B cell (primary cell): ENCODE data around the gene CNOT6L. TPM values are rescaled to one million over a fixed set of nuclear protein-coding genes. Genes with fewer than 3 reads are reported as not detected.

Source experiments
- ATAC-seq: fragments of 200-7000 bp; cut with Tn5 transposase; one replicate; pipeline ENCODE4 v1.10.0; 2021; ENCODE audit warnings: low read depth, mild to moderate bottlenecking, moderate number of reproducible peaks, moderate library complexity
- CTCF ChIA-PET: fragments of 350-600 bp; sonication (Branson Sonifier 250); formaldehyde crosslinking; loops from one replicate; lab custom pipeline; 2021; ENCODE audit warnings: antibody characterized with exemption, inconsistent platforms; lab: Charles Lee
- POLR2A ChIA-PET: fragments of 350-600 bp; sonication (Branson Sonifier 250); formaldehyde crosslinking; loops from one replicate; lab custom pipeline; 2021; ENCODE audit warnings: antibody characterized with exemption; lab: Charles Lee
- DNase-seq: peaks from one replicate; pipeline ENCODE4 v3.0.0; 2013
- H2AFZ ChIP-seq: 2 replicates; pipeline ENCODE4 v1.6.1; 2012; ENCODE audit warnings: mild to moderate bottlenecking, low read depth, low read length; ENCODE audit not compliant: insufficient read depth, poor library complexity, severe bottlenecking
- H3K27ac ChIP-seq, 2 donors: 1 replicate in 1 of 2; 2 replicates in 1 of 2; pipeline ENCODE4 v1.5.1; 2012 to 2013; ENCODE audit warnings: low read length in 2 of 2, mild to moderate bottlenecking in 2 of 2, moderate library complexity in 1 of 2
- H3K27me3 ChIP-seq, 4 experiments: fragments of 200-600 bp in 1 of 4; sonication (generic) in 1 of 4; replicated peaks in 1 of 4; 1 replicate in 2 of 4; 2 replicates in 2 of 4; pipeline versions ENCODE4 v1.6.1 to v1.7.0; 2013 to 2016; ENCODE audit warnings: low read length in 3 of 4, mild to moderate bottlenecking in 2 of 4, mixed read lengths in 1 of 4, moderate library complexity in 1 of 4; ENCODE audit not compliant: insufficient read depth in 4 of 4, control insufficient read depth in 3 of 4; ENCODE audit errors: control extremely low read depth in 1 of 4
- H3K36me3 ChIP-seq, 2 experiments: replicated peaks in 1 of 2; 1 replicate in 1 of 2; 2 replicates in 1 of 2; pipeline versions ENCODE4 v1.6.1 to v1.7.1; 2013; ENCODE audit warnings: low read length in 1 of 2; ENCODE audit not compliant: insufficient read depth in 2 of 2, control insufficient read depth in 1 of 2; ENCODE audit errors: control extremely low read depth in 1 of 2, extremely low read depth in 1 of 2
- H3K4me1 ChIP-seq, 2 donors: fragments of 200-600 bp in 1 of 2; sonication (generic) in 1 of 2; 1 replicate in 1 of 2; 2 replicates in 1 of 2; pipeline versions ENCODE4 v1.5.1 to v1.6.1; 2013 to 2017; ENCODE audit warnings: low read length in 2 of 2; ENCODE audit not compliant: control insufficient read depth in 2 of 2, insufficient read depth in 2 of 2
- H3K4me2 ChIP-seq: replicated peaks from 2 replicates; pipeline ENCODE3; 2012; ENCODE audit warnings: mild to moderate bottlenecking, low read depth, low read length; ENCODE audit not compliant: poor library complexity, severe bottlenecking
- H3K4me3 ChIP-seq, 5 experiments: fragments of 200-600 bp in 1 of 5; sonication (generic) in 1 of 5; 1 replicate in 3 of 5; 2 replicates in 2 of 5; pipeline versions ENCODE4 v1.5.1 to v1.7.0; 2011 to 2016; ENCODE audit warnings: low read length in 4 of 5, mild to moderate bottlenecking in 4 of 5, low read depth in 2 of 5, control low read depth in 1 of 5, moderate library complexity in 1 of 5; ENCODE audit not compliant: insufficient read depth in 1 of 5; ENCODE audit errors: control extremely low read depth in 1 of 5, extremely low read depth in 1 of 5
- H3K79me2 ChIP-seq: fragments of 200-600 bp; sonication (generic); one replicate; pipeline ENCODE4 v1.6.0; 2016; ENCODE audit warnings: low read length; ENCODE audit not compliant: control insufficient read depth, insufficient read depth
- H3K9ac ChIP-seq: fragments of 200-600 bp; sonication (generic); 2 replicates; pipeline ENCODE4 v1.6.1; 2017; ENCODE audit warnings: mild to moderate bottlenecking, low read length, moderate library complexity
- H3K9me3 ChIP-seq, 3 donors: one replicate each; pipeline versions ENCODE4 v1.6.1 to v1.7.1; 2013; ENCODE audit warnings: low read length in 2 of 3; ENCODE audit not compliant: control insufficient read depth in 2 of 3, insufficient read depth in 1 of 3; ENCODE audit errors: control extremely low read depth in 1 of 3
- H4K20me1 ChIP-seq: 2 replicates; pipeline ENCODE4 v1.6.0; 2012; ENCODE audit warnings: mild to moderate bottlenecking, low read length; ENCODE audit not compliant: insufficient read depth, control insufficient read depth, poor library complexity, severe bottlenecking
- H3K27ac Mint-ChIP-seq: one replicate; pipeline ENCODE4 v1.8.0; 2021; ENCODE audit warnings: mixed read lengths
- H3K27me3 Mint-ChIP-seq: one replicate; pipeline ENCODE4 v1.8.0; 2021; ENCODE audit warnings: mixed read lengths
- H3K4me1 Mint-ChIP-seq: one replicate; pipeline ENCODE4 v1.8.0; 2021; ENCODE audit warnings: mixed read lengths
- H3K4me3 Mint-ChIP-seq: one replicate; pipeline ENCODE4 v1.8.0; 2021; ENCODE audit warnings: mixed read lengths
- H3K9me3 Mint-ChIP-seq: one replicate; pipeline ENCODE4 v1.8.0; 2022; ENCODE audit warnings: mixed read lengths; ENCODE audit not compliant: insufficient read depth
- EZH2 ChIP-seq: IDR thresholded peaks from 2 replicates; pipeline ENCODE4 v1.6.1; 2012; ENCODE audit warnings: borderline replicate concordance, low read depth, mild to moderate bottlenecking, moderate library complexity, low read length; ENCODE audit not compliant: insufficient read depth, poor library complexity, severe bottlenecking
- WGBS: methylation state at CpG from one replicate; pipeline ENCODE4 v1.1.5; 2013; ENCODE audit warnings: missing lambda C conversion rate; ENCODE audit not compliant: insufficient coverage; 5-methylcytosine and 5-hydroxymethylcytosine counted together
- intact Hi-C: fragments of 100-400 bp; cut with micrococcal nuclease; formaldehyde crosslinking; loops from one replicate; pipeline ENCODE4 v1.10.0; 2022
- polyA plus RNA-seq: library from polyadenylated mRNA; depleted of rRNA; stranded (reverse); fragments of >200 nt; gene quantifications from 2 replicates; pipeline ENCODE4 v1.2.3, GENCODE V29; 2012
- total RNA-seq, 2 donors: library from RNA; stranded (reverse); fragments of 120-200 nt in 1 of 2; gene quantifications; 1 replicate in 1 of 2; 2 replicates in 1 of 2; pipeline versions ENCODE4 v1.2.3 to v1.2.4, GENCODE V29; 2013 to 2022
- TF ChIP-seq, protein P1 (sequence below): fragments of 200-600 bp; IDR thresholded peaks from one replicate; pipeline ENCODE4 v1.8.0; 2022; ENCODE audit warnings: antibody characterized with exemption, mild to moderate bottlenecking

Gene CNOT6L
- total and polyA plus RNA-seq, 2 donors (not counting 1 experiment from before 2014, with no cell fraction given), result 18.8 to 119 TPM

DNA sequence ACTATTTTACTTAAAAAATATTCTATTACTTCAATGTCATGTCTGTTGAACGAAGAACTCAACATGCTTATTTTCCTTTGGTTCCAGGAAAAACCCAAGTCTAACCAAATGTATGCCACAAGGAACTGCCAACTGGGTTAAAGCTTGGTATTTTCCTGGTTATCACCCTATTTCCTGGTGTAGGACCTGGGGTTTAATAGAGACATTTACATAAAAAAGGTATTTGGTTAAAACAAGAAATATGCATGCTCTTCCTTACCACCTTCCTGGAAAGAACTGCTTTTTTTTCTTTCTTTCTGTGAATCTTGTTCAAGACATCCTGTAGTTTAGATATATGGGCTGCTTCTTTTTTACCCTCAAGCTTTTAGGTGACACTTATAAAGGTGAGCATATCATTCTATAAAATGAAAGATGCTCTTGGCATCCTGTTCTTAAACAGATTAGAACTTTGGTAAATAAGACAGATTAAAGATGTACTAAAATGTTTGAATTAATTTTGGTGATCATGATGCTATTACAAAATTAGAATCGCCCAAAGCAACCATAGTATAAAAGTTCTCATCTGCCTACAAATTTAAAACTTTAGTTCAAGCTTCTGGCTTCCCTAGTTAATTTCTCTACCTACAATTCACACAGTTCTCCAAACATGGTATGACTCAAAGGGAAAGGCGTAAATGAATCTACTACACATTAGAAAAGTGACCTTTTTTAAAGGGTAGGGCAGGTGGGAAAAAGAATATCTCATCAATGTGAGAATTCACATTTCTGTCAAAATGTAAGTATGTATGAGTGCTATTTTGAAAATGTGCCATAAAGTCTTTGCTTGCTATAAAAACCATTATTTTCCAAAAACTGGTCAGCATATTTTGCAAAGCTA lies 103.5 kb downstream of the CNOT6L start:
- no peaks in the 10 kb centered on the region for H4K20me1 ChIP-seq
- no peak overlapping the region for H3K27ac ChIP-seq
- TF ChIP-seq EZH2, result no peak
- TF ChIP-seq, protein P1, sequence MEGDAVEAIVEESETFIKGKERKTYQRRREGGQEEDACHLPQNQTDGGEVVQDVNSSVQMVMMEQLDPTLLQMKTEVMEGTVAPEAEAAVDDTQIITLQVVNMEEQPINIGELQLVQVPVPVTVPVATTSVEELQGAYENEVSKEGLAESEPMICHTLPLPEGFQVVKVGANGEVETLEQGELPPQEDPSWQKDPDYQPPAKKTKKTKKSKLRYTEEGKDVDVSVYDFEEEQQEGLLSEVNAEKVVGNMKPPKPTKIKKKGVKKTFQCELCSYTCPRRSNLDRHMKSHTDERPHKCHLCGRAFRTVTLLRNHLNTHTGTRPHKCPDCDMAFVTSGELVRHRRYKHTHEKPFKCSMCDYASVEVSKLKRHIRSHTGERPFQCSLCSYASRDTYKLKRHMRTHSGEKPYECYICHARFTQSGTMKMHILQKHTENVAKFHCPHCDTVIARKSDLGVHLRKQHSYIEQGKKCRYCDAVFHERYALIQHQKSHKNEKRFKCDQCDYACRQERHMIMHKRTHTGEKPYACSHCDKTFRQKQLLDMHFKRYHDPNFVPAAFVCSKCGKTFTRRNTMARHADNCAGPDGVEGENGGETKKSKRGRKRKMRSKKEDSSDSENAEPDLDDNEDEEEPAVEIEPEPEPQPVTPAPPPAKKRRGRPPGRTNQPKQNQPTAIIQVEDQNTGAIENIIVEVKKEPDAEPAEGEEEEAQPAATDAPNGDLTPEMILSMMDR, result no peak
- H3K27ac Mint-ChIP-seq, result no peak overlapping the region
- no CpG with 5 or more reads among the region's 3 CpGs for WGBS
- intact Hi-C loops, result no loop called here
- no peak overlapping the region for H2AFZ ChIP-seq
- no peaks in the 10 kb centered on the region for H3K27me3 Mint-ChIP-seq
- H3K4me3 ChIP-seq, result no peak overlapping the region
- H3K79me2 ChIP-seq, result no peaks in the 10 kb centered on the region
- no peaks in the 10 kb centered on the region for H3K9me3 ChIP-seq
- POLR2A ChIA-PET, result no interaction called here
- DNase-seq, result no peak
- peaks cover 2% of the 10 kb centered on the region for H3K4me1 Mint-ChIP-seq
- no peak overlapping the region for H3K4me2 ChIP-seq
- no peaks in the 10 kb centered on the region for H3K27me3 ChIP-seq
- no peak for ATAC-seq
- no peak overlapping the region for H3K9ac ChIP-seq
- no peaks in the 10 kb centered on the region for H3K9me3 Mint-ChIP-seq
- H3K4me3 Mint-ChIP-seq, result no peak overlapping the region
- CTCF ChIA-PET, result interaction anchor here (1.0 kb wide), 1 partner anchor 14 kb away, joined by 3 read pairs; no protein-coding TSS in a partner anchor
- peaks cover 0 to 10% of the 10 kb centered on the region in 2 experiments for H3K36me3 ChIP-seq
- H3K4me1 ChIP-seq, result no peaks in the 10 kb centered on the region

DNA sequence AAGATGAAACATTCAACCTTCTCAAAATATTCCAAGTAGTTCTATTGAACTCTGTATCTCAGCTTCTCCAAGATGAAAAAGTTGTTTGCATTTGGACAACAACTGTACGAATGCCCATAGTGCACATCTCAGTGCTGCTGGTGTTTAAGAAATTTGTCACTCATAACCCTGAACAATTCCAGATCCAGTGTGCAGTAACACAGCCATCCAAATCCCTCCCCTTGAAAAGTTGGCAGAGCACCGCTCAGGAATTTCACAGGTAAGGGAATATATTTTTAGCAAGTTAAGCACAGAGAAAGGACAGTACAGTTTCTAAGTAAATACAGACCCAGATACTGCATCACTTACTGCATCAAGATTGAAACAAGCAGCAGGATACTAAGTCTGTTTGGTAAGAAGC lies 104.7 kb downstream of the CNOT6L start:
- H3K4me2 ChIP-seq, result no peak overlapping the region
- H4K20me1 ChIP-seq, result no peaks in the 10 kb centered on the region
- ChIA-PET POLR2A (no interaction called here), CTCF (no interaction called here)
- DNase-seq (no peak), ATAC-seq (no peak)
- Mint-ChIP-seq H3K4me1 (peaks cover 2% of the 10 kb centered on the region), H3K27me3 (no peaks in the 10 kb centered on the region), H3K9me3 (no peaks in the 10 kb centered on the region), H3K4me3 (no peak overlapping the region), H3K27ac (no peak overlapping the region)
- no peaks in the 10 kb centered on the region for H3K79me2 ChIP-seq
- no peak overlapping the region for H3K27ac ChIP-seq
- TF ChIP-seq, protein P1, result no peak
- no peak for TF ChIP-seq EZH2
- H3K36me3 ChIP-seq, result peaks cover 0 to 14% of the 10 kb centered on the region in 2 experiments
- WGBS, result no CpG with 5 or more reads among the region's 2 CpGs
- H3K27me3 ChIP-seq, result no peaks in the 10 kb centered on the region
- H3K9ac ChIP-seq, result no peak overlapping the region
- H2AFZ ChIP-seq, result no peak overlapping the region
- no peak overlapping the region for H3K4me3 ChIP-seq
- intact Hi-C loops, result no loop called here
- no peaks in the 10 kb centered on the region for H3K9me3 ChIP-seq
- no peaks in the 10 kb centered on the region for H3K4me1 ChIP-seq
